GM21423 (cell line): ENCODE data around the gene HSCB.
A peak's percentile ranks its signal among the peaks of the same experiment; 100 is the strongest.
"Not testable (repeated sequence)": the region's sequence is repeated elsewhere in the genome, so short reads cannot be mapped to it uniquely, and the experiment has no call there.

Experiments
- ATAC-seq: cut with Tn5 transposase; IDR thresholded peaks from one replicate; pipeline ENCODE4 v1.9.1; 2021; ENCODE audit warnings: mild to moderate bottlenecking, moderate library complexity; ENCODE audit not compliant: unreplicated experiment

Gene HSCB

GRCh38 chr22:28783786-28784671 is 42.2 kb downstream of the HSCB start:
- ATAC-seq: no peak

GRCh38 chr22:28788601-28789000 is 46.8 kb downstream of the HSCB start:
- ATAC-seq: no peak

DNA sequence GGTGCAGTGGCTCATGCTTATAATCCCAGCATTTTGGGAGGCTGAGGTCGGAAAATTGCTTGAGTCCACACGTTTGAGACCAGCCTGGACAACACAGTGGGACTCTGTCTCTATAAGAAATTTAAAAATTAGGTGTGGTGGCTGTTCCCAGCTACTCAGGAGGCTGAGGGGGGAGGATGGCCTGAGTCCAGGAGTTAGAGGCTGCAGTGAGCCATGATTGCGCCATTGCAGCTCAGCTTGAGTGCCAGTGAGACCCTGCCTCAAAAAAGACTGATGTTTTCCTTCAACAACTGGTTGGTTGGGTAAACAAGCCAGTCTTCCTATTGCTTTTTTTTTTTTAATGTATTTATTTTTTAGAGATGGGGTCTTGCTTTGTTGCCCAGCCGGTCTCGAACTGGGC is 49.3 kb downstream of the HSCB start:
- ATAC-seq: no peak

DNA sequence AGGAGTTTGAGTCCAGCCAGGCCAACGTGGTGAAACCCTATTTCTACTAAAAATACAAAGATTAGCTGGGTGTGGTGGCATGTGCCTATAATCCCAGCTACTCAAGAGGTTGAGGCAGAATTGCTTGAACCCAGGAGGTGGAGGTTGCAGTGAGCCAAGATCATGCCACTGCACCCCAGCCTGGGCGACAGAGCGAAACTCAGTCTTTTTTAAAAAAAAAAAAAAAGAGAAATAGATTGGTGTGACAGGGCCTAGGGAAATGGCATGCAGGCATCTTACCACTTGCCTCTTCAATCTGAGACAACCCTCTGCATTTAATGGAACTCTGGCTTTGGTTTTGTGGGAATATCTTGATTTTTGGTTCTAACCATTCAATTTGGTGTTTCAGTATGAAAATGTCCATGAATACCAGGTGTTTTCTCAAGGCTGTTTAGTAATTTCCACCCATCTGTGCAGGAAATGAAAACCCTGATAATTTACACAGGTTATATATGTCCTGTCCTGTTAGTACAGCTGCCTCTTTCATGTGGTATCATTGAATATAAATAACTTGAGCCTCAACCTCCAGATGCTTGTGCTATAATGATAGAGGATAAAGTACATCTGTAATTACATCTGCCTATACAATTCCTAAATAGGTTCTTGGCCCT is 50.1 kb downstream of the HSCB start:
- ATAC-seq: peak; percentile 48

- peak; percentile 28 for ATAC-seq
Observed at GRCh38 chr22:28792491-28793383, 50.9 kb downstream of the HSCB start.

GRCh38 chr22:28793976-28794584 is 52.2 kb downstream of the HSCB start:
- ATAC-seq: no peak

- ATAC-seq: no peak
Observed at GRCh38 chr22:28795071-28795693, 53.3 kb downstream of the HSCB start.

DNA sequence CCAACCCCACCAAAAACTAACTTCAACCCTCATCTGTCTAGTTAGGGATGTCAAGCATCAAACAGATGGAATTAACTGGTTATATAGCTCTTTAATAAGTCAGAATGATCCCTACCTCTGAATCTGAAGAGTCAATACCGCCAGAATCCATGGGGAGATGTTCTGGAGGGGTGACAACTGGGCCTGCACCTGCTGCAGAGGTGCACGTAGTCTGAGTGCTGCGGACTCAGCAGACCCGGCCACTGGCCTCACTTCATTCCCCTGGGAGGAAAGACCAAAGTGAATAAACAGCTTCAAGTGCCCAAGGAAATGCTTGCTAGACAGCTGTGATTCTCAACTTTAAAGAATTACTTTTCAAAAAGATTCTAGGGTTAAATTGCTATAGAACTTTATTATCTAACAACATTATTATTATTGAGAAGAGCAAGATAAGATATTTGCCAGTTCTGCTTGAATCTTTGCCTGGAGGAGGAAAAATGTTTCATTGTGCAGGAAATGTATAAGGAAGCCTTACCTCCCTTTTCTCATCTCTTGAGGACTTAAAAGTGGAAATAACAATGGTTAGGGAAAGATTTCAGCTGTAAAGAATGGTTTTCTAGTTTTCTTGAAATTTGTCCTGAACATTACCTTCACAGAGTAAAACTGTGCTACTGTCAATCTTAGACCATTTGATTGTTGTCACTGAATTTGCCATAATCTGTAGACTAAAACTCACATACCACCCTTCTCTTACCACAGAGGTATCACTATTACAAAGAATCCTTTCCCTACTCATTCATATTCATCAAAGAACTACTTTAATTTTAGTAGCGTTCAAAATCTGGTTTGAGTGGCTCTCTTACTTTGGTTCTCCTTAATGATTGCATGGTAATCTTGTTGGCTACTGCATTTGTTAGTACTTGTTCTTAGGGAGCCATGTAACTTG is 54.4 kb downstream of the HSCB start:
- no peak for ATAC-seq

DNA sequence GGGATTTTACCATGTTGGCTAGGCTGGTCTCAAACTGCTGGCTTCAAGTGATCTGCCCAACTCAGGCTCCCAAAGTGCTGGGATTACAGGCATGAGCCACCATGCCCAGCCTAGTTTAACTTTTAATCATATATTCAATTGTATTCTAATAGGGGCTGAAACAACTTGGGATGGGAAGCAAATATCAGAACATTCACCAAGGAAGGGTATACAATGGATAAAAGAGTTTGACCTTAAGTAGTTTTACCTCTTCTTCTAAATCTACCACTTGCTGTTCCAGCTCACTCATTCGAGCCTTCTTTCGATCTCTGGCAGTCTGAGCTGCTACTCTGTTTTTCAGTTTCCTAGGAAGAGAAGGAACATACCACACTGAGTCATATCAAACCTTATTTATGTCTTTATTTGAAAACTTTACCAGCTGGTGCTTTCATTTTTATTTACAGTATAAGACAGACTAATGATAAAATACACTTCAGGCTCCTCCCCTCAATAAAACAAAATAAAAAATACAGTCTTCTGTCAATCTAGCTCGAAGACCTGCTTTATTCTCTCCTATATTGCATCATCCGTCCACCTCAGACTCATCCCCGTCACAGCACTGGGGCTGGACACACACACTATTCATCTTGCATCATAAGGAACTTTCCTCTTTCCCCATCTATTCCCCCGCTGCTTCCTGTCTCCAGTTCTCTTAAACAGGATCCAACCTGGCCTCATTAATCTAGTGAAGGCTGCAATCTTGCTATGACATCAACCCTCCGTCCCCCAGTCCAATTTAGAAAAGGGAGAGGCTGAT is 57.2 kb downstream of the HSCB start:
- no peak for ATAC-seq

DNA sequence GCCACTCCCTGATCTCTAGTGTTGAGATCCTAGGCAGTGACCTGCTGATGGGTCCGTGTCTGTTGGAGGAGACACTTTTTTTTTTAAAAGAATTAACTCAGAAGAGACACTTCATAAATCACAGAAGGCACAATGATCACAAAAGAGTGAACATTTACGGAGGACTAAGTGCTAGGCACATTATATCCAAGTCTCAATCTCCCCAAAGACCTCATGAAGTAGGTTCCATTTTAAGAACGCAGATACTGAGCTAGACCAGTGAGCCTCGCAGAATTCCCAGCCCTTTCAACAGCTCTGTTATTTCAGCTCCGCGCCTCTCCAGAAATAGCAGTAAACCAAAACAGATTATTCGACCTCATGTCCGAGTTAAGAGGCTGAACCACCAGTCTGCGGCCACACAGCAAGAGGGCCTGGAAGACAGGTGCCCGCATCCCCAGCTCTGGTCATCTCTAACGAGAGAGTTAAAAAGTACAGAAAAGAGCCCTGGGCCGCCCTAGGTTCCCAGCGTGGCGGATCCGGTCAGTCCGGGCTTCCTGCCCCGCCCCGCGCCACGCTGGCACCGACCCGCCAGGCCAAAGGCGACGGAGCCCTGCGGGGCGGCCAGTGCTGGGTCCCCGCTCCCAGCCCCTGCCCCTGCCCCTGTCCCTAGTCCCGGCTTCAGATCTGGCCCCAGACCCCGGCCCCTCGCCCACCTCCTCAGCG is 57.9 kb downstream of the HSCB start:
- ATAC-seq: peak; percentile 22

- peak; percentile 87 for ATAC-seq
Observed at GRCh38 chr22:28800308-28801041, 58.6 kb downstream of the HSCB start, which contains the start of gene XBP1. TSS of gene XBP1 (minus strand) at chr22:28800569.

GRCh38 chr22:28801845-28802594 is 60.2 kb downstream of the HSCB start:
- no peak for ATAC-seq

- no peak for ATAC-seq
Observed at GRCh38 chr22:28802595-28803123, 60.8 kb downstream of the HSCB start.

GRCh38 chr22:28805426-28805825 is 63.6 kb downstream of the HSCB start:
- not testable (repeated sequence) for ATAC-seq
